ENCODE results near the gene LCE1D.

The LCE1D gene

GRCh38 chr1:152817309-152817708, 20.8 kb downstream of the LCE1D start:
- DNase-seq: no peak

GRCh38 chr1:152823294-152823693, 26.8 kb downstream of the LCE1D start:
- no peak for DNase-seq

- DNase-seq: no peak
Measured at GRCh38 chr1:152824964-152825363, 28.4 kb downstream of the LCE1D start.

GRCh38 chr1:152827173-152827572, 30.7 kb downstream of the LCE1D start, which contains the start of gene LCE1A:
TSS of gene LCE1A (plus strand) at chr1:152827473. CDS start at chr1:152827473, 0 bp downstream.
- no peak for DNase-seq

- no peak for DNase-seq
Measured at GRCh38 chr1:152836870-152837269, 40.3 kb downstream of the LCE1D start.

- DNase-seq: no peak
Measured at GRCh38 chr1:152842556-152842955, 46.0 kb downstream of the LCE1D start, which contains the start of gene LCE6A. TSS of gene LCE6A (plus strand) at chr1:152842856. CDS start at chr1:152843521, 665 bp downstream.

Data from activated CD4-positive, alpha-beta T cell treated with anti-CD3 and anti-CD28 coated beads, Interleukin-10, Interleukin-2, amounts not matched to agents 100 ng/mL and 50 ng/mL, durations not matched to agents 16 hours and 8 hours (primary cell).